NCI-H748 (cell line): ENCODE measurements around the gene SNRPA.

Experiments
- DNase-seq: peaks from one replicate; lab custom pipeline; 2025; ENCODE audit not compliant: unreplicated experiment; lab: John Stamatoyannopoulos, UW

SNRPA gene

DNA sequence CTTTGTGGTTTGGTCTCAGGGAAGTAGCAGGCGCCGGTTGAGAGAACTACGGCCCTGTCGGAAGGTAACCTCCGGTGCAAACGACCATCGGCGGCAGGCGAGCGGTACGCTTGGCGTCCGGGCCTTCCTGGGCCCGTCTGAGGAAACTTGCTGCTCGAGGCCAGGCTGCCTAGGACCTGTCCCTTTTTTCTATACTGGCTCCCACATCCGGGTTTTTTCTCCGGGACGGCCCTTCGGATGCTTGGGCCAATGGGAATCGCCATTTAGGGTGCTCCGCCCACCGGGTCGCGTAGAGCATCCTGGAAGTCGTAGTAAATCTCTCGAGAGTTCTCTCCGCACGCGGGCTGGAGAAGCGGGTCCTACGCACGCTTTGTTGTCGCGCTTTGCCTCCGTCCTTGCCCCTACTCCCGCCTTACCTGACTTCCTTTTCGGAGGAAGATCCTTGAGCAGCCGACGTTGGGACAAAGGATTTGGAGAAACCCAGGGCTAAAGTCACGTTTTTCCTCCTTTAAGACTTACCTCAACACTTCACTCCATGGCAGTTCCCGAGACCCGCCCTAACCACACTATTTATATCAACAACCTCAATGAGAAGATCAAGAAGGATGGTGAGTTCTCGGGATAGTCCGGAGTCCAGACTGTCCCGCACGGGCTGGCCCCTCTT is at the start of gene SNRPA:
Gene SNRPA, plus strand, starts transcription at position 330 of the 664 bp plus-strand sequence. Its CDS starts 206 bp downstream, at position 536.
- DNase-seq: peak; percentile 100

GRCh38 chr19:40701758-40702157 is 49.2 kb upstream of the SNRPA start:
- DNase-seq: no peak

DNA sequence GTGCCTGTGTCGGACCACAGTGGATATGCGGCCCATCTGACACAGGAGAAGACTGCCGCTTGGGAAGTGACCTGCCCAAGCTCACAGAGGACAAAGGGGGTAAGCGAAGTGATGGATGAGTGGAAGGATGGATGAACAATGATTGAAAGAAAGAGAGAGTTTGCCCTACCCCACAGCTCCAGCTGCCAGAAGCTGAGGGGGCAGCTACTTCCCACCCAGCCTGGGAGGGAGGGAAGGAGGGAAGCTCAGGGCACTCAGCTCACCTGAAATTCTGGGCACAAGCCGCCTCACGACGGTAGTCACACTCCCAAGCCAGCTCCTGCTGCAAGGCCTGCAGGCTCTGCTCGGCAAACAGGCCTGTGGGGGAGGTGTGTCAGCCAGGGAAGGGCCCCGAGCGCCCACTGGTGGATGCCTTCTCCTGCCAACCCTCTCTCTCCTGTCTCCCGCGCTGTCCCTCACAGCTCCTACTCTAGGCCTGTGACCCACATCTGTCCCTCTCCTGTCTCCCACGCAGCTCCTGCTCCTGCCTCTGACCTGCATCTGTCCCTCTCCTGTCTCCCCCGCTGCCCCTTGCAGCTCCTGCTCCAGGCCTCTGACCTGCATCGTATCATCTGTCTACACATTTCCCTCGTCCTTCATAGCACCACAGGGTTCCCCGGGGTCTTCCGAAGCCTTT is 48.5 kb upstream of the SNRPA start:
- DNase-seq: no peak

DNA sequence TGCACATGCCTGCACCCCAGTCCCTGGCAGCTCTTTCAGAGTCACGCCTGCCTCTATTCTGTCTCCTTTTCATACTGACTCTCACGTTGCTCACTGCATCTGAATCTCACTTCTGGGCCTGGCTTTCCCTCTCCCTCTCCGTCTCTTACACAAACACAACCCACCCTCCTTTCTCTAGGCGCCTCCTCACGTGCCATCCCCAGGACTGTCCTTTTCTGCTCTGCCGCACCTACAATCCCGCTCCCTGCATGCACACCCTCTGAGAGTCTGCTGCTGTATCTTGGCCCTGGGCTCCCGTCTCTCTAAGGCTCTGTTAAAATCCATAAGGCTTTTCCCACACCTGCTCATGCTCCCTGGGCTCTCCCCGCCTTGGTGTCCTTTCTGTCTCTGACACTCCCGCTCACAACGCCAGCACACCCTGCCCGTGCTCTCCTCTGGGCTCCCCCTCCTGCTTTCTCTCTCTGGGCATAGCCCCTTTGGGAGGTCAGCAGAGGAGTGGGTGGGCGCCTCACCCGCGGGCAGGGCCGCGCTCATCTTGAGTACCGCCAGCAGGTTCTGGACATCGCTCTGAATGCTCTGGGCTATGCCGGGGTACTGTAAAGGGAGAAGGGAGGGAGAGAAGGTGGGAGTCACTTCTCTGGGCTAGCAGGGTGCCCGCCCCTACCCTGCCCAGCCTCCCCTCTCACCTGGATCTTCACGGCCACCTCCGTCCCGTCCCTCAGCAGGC is 47.8 kb upstream of the SNRPA start:
- no peak for DNase-seq

GRCh38 chr19:40704491-40705361 is 46.3 kb upstream of the SNRPA start:
- no peak for DNase-seq

- no peak for DNase-seq
Observed at GRCh38 chr19:40705362-40705651, 45.7 kb upstream of the SNRPA start.

- DNase-seq: no peak
Observed at GRCh38 chr19:40705950-40706619, 44.9 kb upstream of the SNRPA start.

GRCh38 chr19:40707615-40708014 is 43.4 kb upstream of the SNRPA start:
- no peak for DNase-seq

- no peak for DNase-seq
Observed at GRCh38 chr19:40709817-40710216, 41.2 kb upstream of the SNRPA start.

GRCh38 chr19:40713939-40714338 is 37.1 kb upstream of the SNRPA start:
- no peak for DNase-seq

GRCh38 chr19:40714441-40715299 is 36.3 kb upstream of the SNRPA start:
- DNase-seq: peak; percentile 98

DNA sequence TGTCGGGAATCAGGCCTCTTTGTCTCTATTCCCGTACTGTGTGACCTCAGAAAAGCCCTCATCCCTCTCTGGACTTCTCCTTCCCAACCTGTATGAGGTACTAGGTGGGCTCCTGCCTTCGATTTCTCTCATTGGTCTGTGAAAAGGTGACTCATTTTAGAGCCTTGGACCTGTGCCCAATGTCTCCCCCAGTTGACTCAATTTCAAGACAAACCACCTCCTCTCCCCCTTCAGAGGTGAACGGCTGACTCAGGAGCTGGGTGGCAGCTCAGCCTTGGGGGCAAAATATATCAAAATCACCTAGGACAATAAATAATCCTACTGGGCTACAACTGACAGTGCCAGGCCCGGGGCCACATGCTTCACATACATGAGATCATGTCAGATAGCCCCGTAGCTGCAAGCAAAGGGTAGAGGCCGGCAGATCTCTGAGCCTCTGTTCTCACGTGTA is 34.9 kb upstream of the SNRPA start:
- peak; percentile 52 for DNase-seq

DNA sequence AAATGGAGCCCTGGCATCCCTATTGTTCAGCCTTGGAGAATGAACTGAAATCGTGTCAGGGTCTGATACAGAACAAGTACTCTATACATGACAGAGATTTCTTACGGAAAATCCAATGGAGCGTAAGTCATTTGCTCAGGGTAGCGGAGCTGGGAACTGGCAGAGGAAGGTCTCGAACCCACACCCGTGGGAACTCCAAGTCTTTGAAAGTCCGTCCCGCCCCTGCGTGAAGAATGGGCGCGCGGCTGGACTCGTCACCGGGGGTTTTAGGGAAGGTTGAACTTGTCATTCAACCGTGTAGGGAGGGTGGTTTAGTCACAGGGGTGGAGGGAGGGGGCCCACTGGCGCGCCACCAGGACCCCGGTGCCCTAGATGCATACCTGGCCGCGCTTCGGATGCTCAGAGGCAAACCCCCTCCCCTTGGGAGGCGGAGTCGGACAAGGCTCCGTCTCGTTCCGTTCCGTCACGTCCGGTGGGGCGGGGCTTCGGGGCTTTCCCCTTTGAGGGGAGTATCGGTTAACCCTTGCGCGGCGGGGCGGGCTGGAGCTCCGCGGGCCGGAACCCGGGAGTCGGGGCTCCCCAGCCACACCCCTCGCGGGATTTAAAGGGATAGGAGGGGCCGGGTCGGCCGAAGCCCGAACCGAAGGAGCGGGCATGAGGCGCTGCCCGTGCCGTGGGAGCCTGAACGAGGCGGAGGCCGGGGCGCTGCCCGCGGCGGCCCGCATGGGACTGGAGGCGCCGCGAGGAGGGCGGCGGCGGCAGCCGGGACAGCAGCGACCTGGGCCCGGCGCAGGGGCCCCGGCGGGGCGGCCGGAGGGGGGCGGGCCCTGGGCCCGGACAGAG is 34.3 kb upstream of the SNRPA start, which contains the start of the genes COQ8B and ITPKC:
Gene COQ8B, minus strand, starts transcription at position 405 of the 843 bp plus-strand sequence. CDS start 2,254 bp downstream, outside the sequence.
Gene ITPKC, plus strand, starts transcription at position 631 of the 843 bp plus-strand sequence. Its CDS starts 24 bp downstream, at position 655.
- peak; percentile 99 for DNase-seq

DNA sequence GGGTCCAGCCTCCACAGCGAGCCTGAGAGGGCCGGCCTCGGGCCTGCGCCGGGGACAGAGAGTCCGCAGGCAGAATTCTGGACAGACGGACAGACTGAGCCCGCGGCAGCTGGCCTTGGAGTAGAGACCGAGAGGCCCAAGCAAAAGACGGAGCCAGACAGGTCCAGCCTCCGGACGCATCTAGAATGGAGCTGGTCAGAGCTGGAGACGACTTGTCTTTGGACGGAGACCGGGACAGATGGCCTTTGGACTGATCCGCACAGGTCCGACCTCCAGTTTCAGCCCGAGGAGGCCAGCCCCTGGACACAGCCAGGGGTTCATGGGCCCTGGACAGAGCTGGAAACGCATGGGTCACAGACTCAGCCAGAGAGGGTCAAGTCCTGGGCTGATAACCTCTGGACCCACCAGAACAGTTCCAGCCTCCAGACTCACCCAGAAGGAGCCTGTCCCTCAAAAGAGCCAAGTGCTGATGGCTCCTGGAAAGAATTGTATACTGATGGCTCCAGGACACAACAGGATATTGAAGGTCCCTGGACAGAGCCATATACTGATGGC is 33.6 kb upstream of the SNRPA start:
- DNase-seq: peak; percentile 51

DNA sequence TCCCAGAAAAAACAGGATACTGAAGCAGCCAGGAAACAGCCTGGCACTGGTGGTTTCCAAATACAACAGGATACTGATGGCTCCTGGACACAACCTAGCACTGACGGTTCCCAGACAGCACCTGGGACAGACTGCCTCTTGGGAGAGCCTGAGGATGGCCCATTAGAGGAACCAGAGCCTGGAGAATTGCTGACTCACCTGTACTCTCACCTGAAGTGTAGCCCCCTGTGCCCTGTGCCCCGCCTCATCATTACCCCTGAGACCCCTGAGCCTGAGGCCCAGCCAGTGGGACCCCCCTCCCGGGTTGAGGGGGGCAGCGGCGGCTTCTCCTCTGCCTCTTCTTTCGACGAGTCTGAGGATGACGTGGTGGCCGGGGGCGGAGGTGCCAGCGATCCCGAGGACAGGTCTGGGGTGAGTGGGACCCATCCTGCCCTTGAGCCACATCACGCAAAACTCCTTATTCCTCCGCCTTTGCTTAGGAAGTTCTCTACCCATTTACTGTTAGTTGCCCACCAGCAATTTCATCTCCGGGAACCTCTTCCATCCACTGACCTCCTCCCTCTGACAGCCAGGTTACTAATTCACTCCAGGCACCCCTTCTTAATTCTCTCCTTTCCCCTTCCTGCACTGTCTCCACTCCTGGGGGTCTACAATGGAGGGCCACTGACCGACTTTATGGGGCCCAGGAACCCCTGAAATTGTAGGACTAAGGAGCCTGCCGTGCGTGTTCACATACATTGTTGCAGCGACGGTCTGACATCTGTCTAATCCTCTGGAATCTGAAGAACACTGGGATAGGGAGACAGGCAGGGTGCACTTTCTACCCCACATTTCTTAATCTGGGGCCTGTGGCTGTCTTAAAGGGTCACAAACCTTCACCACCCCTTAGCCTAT is 32.9 kb upstream of the SNRPA start:
- no peak for DNase-seq

DNA sequence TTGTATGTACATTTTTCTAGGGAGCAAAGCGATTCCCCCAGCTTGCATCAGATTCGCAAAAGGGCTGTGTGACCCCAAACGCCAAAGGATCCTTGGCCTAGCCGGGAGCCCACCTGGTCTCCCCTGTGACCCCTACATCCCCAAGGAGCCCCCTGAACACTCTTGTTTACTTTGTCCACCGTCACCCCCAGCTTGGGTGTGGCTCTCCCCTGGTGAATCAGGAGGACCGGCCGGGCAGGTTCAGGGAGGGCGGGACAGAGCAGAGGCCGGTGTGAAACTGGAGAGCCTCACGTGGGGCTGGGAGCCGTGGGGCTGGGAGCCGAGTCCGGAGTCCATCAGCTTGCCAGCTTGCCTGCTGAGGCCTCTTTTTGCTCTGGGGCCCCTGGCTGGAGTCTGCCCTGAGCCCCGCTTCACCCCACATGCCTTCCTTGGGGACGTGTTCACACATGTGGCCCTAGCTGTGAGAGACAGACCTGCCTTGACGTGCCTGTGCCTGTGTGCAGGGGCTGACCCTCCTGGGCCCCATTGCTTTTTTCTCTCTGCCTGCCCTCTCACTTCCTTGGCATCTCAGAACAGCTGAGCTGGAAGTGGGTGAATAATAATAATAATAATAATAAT is 32.1 kb upstream of the SNRPA start:
- DNase-seq: peak; percentile 59

- no peak for DNase-seq
Observed at GRCh38 chr19:40719414-40719894, 31.5 kb upstream of the SNRPA start.
